Measurements from ENCODE around the gene STARD3. TPM values are rescaled to one million over a fixed set of nuclear protein-coding genes. Genes with fewer than 3 reads are reported as not detected.

The STARD3 gene
- total RNA-seq, 1 donor from 2014 or later: 78.2 TPM

- Histone ChIP-seq H3K4me1 (peaks cover 24% of the 10 kb centered on the region), H3K27ac (peak overlapping the region; percentile 11), H3K36me3 (no peaks in the 10 kb centered on the region), H3K4me3 (no peak overlapping the region), H3K9me3 (no peaks in the 10 kb centered on the region), H3K27me3 (peaks cover 18% of the 10 kb centered on the region)
- intact Hi-C loops (cut with DNase I): no loop called here
- no peak for TF ChIP-seq CTCF (IDR thresholded peaks at IDR 0.05)
- DNase-seq (peak; percentile 74), ATAC-seq (peak; percentile 21)
Observed at GRCh38 chr17:39674702-39675389, 37.9 kb downstream of the STARD3 start.

GRCh38 chr17:39675390-39676082, 38.6 kb downstream of the STARD3 start:
- Histone ChIP-seq H3K27me3 (peaks cover 11% of the 10 kb centered on the region), H3K4me3 (no peak overlapping the region), H3K27ac (peak overlapping the region; percentile 39), H3K36me3 (no peaks in the 10 kb centered on the region), H3K4me1 (peaks cover 24% of the 10 kb centered on the region), H3K9me3 (no peaks in the 10 kb centered on the region)
- TF ChIP-seq CTCF (IDR thresholded peaks at IDR 0.05): no peak
- intact Hi-C loops (cut with DNase I): no loop called here
- DNase-seq: no peak
- ATAC-seq: no peak

- H3K4me1 ChIP-seq: peaks cover 24% of the 10 kb centered on the region
Observed at GRCh38 chr17:39676198-39676819, 39.4 kb downstream of the STARD3 start.

GRCh38 chr17:39677072-39677471, 40.1 kb downstream of the STARD3 start:
- no peak for ATAC-seq
- TF ChIP-seq CTCF (IDR thresholded peaks at IDR 0.05): no peak
- peaks cover 24% of the 10 kb centered on the region for H3K4me1 ChIP-seq

More at GRCh38 chr17:39676198-39676819, 39.4 kb downstream of the STARD3 start:
- H3K36me3 ChIP-seq: peaks cover 7% of the 10 kb centered on the region
- H3K4me3 ChIP-seq: no peak overlapping the region
- H3K27ac ChIP-seq: peak overlapping the region; percentile 39
- DNase-seq (peak; percentile 91), ATAC-seq (peak; percentile 75)
- intact Hi-C loops (cut with DNase I): no loop called here
- no peaks in the 10 kb centered on the region for H3K9me3 ChIP-seq
- no peak for TF ChIP-seq CTCF (IDR thresholded peaks at IDR 0.05)
- peaks cover 3% of the 10 kb centered on the region for H3K27me3 ChIP-seq

GRCh38 chr17:39677542-39678339, 40.8 kb downstream of the STARD3 start:
- DNase-seq (no peak), ATAC-seq (peak; percentile 2)
- H3K4me3 ChIP-seq: no peak overlapping the region
- H3K36me3 ChIP-seq: peaks cover 9% of the 10 kb centered on the region
- no peaks in the 10 kb centered on the region for H3K9me3 ChIP-seq
- no peak for TF ChIP-seq CTCF (IDR thresholded peaks at IDR 0.05)
- no peaks in the 10 kb centered on the region for H3K27me3 ChIP-seq
- no peak overlapping the region for H3K27ac ChIP-seq
- peaks cover 24% of the 10 kb centered on the region for H3K4me1 ChIP-seq
- intact Hi-C loops (cut with DNase I): no loop called here

More at GRCh38 chr17:39677072-39677471, 40.1 kb downstream of the STARD3 start:
- H3K4me3 ChIP-seq: no peak overlapping the region
- H3K9me3 ChIP-seq: no peaks in the 10 kb centered on the region
- peak overlapping the region; percentile 39 for H3K27ac ChIP-seq
- intact Hi-C loops (cut with DNase I): no loop called here
- no peak for DNase-seq
- H3K27me3 ChIP-seq: no peaks in the 10 kb centered on the region
- peaks cover 9% of the 10 kb centered on the region for H3K36me3 ChIP-seq

Data from upper lobe of right lung (tissue), 1 donor.